Adipose tissue (tissue), 3 donors: Measurements from ENCODE around the gene CHPF. TPM values are rescaled to one million over a fixed set of nuclear protein-coding genes. Genes with fewer than 3 reads are reported as not detected.

ENCODE experiments used
- H3K27ac ChIP-seq: one replicate; pipeline ENCODE4 v1.5.1; 2013; ENCODE audit warnings: low read depth, low read length
- WGBS, 3 donors: extraction: QIAGEN DNeasy Blood & Tissue Kit; methylation state at CpG; one replicate each; pipeline ENCODE4 v1.1.7; 2013; 5-methylcytosine and 5-hydroxymethylcytosine counted together
- polyA plus RNA-seq, 3 donors: library from polyadenylated mRNA; stranded (reverse); fragments of 200-250 nt; gene quantifications; one replicate each; pipeline ENCODE4 v1.2.3, GENCODE V29; 2013
- donor health status: healthy with polysubstance abuse.
- donor health status: Bipolar disorder and iron deficiency.
- donor health status: healthy.

CHPF gene
- polyA plus RNA-seq, 3 donors, result 15.7 to 113 (median 21.8) TPM

GRCh38 chr2:219539926-219540678, 3.5 kb downstream of the CHPF start:
- 93 to 95% (median 94%) methylated on average over 46 of the region's 46 CpGs for WGBS, 3 donors
- no peak overlapping the region for H3K27ac ChIP-seq

DNA sequence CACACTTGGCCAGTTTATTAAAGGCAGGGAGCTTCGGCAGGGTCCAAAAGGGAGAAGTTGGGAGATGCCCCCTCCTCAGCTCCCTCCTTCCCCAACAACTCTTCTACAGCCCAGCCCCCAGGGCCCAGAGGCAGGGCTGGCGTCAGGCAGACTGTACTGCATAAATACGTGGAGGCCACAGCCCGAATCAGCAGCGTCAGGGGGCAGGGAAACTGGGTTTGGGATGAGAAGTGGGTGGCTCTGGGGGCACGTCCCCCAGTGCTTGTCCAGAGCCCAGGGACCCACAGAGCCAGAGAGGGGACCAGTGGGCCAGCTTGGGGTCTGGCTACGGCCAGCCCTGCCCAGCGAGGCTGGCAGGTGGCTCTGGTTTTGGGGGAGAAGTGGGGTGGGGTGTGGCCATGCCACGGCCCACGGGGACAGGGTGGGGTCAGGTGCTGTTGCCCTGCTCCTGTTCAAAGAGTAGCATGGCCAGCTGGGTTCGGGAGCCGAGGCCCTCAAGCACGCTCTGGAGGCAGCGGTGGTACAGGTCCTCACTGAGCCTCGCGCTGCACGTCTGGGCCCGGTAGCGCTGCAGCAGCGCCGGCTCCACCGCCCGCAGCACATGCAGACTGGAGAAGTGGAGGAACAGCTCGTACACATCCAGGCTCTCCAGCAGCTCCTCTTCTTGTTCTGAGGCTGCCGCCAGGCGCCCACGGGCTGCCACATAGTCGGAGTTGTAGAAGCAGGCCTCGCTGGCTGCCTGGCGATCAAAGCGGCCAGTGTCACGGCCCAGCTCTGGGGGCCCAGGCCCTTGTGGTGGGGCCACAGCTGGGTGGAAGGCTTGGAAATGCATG, 4.4 kb downstream of the CHPF start:
- no peak overlapping the region for H3K27ac ChIP-seq
- 85 to 89% (median 86%) methylated on average over 29 to 32 of the region's 32 CpGs for WGBS, 3 donors

DNA sequence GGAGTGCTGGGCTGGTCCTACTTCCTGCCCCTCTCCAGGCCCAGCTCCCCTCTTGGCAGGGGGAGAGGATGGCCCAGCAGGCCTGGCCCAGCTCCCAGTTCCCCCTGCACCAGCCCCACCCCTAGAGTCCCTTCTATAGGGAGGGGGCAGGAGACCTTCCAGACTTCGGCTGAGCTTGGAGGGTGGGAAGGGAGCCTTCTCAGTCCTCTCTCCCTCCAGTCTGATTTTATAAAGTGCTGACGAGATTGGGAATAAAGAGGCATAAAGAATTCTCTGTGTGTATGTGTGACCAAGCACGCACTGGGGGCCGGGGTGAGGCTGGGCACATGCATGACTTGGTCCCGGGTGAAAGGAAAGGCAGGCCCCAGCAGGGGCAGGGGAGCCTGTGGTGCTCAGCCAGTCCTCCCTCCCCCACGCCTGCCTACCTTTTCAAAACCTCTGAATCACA, 5.1 kb downstream of the CHPF start:
- 58 to 84% (median 60%) methylated on average over 6 of the region's 6 CpGs for WGBS, 3 donors
- H3K27ac ChIP-seq, result no peak overlapping the region

DNA sequence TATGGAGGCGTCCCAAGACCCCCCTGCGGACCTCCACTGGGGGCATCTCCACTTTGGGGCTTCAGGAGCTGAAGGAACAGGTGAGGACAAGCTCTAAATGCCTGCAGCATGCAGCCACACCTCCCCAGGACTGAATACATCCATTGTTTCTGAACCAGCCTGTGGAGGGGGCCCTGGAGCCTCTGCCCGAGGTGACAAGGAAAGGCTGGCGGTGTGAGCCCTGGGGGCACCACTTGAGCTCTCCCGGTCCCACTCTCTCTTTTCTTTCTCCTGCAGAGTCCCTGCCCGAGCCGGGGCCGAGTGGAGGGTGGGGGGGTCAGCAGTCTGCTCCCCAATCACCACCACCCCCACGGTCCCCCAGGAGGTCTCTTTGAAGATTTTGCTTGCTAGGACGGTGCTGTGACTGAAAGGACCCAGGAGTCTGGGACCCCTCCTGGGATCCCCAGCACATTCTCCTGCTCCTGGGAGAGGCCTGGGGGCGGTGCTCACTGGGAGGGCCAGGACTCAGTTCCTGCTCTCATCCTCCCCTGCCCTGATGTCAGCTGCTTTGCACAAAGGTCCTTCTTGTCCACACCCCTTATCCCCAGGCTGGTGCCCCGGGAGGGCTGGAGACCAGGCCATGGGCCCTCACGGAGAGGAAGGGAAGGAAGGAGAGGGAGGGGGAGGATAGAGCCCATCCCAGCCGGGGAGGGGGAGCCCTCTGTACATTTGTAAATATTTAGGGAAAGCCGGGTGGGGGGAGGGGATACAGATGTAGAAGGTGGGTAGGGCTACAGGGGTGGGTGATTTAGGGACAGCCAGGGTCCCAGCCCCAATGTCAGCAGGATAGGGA, 5.7 kb downstream of the CHPF start:
- no peak overlapping the region for H3K27ac ChIP-seq
- 46 to 51% (median 50%) methylated on average over 13 to 15 of the region's 15 CpGs for WGBS, 3 donors

- WGBS, 3 donors, result 48 to 66% (median 58%) methylated on average over 9 of the region's 9 CpGs
- no peak overlapping the region for H3K27ac ChIP-seq
These were observed 6.6 kb downstream of the CHPF start for GRCh38 chr2:219536967-219537366.

DNA sequence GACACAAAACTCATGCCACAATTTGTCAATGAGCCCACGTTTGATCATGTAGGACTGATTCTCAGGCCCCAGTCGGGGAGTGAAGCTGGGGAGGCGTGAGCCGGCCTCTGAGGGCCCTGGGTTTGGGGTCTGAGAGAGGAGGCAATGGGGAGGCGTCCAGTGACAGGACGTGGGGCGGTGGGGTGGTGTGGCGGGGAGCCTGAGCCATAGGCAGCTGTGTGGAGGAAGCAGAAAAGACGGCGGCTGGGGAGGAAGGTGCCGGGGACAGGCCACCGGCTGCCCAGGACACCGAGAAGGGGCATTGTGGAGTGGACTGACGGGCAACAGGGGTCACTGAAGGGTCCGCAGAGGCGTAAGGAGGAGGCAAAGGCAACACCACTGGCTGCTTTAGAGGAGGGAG, 7.2 kb downstream of the CHPF start:
- H3K27ac ChIP-seq, result no peak overlapping the region
- 73 to 84% (median 76%) methylated on average over 16 of the region's 16 CpGs for whole genome bisulfite sequencing, 3 donors

DNA sequence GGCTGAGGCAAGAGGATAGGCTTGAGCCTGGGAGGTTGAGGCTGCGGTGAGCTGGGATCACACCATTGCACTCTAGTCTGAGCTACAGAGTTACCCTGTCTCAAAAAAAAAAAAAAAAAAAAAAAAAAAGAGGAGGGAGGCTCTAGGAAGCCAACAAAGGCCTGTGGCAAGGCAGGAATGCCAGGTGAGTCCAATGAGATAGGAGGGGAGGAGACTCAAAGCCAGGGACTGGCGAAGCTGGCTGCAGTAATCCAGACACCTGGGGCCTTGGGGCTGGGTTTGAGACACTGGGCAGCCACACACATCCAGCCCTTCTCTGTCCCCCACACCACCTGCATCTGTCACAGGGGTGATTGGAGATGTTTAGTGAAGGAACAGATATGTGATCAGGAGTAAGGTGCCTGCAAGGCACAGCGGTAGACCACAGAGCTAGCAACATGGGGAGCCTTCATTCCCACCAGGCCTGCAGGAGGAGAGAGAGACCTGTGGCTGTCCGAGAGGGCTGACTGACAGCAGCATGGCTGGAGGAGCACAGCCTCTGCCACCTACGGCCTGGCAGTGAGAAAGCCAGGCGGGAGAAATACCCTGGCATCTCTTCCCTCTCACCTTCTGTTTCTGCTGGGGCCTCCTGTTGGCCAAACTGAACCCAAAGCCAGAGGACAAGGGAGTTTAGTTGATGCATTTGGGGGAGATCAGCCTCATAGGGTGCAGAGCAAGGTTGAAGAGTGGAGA, 9.5 kb downstream of the CHPF start:
- H3K27ac ChIP-seq, result no peak overlapping the region
- 78 to 89% (median 88%) methylated on average over 6 of the region's 6 CpGs for WGBS, 3 donors

- WGBS, 3 donors, result 76 to 89% (median 80%) methylated on average over 8 of the region's 8 CpGs
These were observed 11.3 kb downstream of the CHPF start for GRCh38 chr2:219532378-219532649.

DNA sequence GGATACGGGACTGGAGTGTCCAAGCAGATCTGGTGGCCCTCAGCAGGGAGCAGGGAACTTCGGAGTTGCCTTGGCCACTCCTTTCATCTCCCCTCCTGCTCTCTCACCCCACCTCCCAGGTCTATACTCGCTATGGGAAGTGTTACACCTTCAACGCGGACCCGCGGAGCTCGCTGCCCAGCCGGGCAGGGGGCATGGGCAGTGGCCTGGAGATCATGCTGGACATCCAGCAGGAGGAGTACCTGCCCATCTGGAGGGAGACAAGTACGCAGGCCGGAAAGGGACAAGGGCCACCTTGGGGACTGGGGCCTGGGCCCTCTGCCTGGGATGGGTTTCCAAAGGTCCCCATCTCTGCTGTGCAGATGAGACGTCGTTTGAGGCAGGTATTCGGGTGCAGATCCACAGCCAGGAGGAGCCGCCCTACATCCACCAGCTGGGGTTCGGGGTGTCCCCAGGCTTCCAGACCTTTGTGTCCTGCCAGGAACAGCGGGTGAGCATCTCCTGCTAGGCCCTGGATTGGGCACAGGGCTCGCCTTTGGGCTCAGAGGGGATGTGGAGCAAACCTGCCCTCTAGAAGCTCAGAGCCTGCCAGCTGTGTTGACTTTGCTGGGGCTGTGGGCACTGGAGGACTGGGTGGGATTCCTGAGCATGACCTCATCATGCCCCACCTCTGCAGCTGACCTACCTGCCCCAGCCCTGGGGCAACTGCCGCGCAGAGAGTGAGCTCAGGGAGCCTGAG, 11.8 kb downstream of the CHPF start:
- WGBS, 3 donors, result 74 to 80% (median 79%) methylated on average over 20 of the region's 20 CpGs
- H3K27ac ChIP-seq, result no peak overlapping the region

More at GRCh38 chr2:219532378-219532649, 11.3 kb downstream of the CHPF start:
- no peak overlapping the region for H3K27ac ChIP-seq

GRCh38 chr2:219530048-219530963, 13.3 kb downstream of the CHPF start:
- no peak overlapping the region for H3K27ac ChIP-seq
- 11 to 15% (median 14%) methylated on average over 21 of the region's 21 CpGs for WGBS, 3 donors

- H3K27ac ChIP-seq, result no peak overlapping the region
- WGBS, 3 donors, result 50 to 70% (median 62%) methylated on average over 5 of the region's 5 CpGs
These were observed 16.1 kb downstream of the CHPF start for GRCh38 chr2:219527472-219527871.

GRCh38 chr2:219527076-219527394, 16.6 kb downstream of the CHPF start:
- no peak overlapping the region for H3K27ac ChIP-seq
- 22 to 61% (median 60%) methylated on average over 6 of the region's 6 CpGs for WGBS, 3 donors

DNA sequence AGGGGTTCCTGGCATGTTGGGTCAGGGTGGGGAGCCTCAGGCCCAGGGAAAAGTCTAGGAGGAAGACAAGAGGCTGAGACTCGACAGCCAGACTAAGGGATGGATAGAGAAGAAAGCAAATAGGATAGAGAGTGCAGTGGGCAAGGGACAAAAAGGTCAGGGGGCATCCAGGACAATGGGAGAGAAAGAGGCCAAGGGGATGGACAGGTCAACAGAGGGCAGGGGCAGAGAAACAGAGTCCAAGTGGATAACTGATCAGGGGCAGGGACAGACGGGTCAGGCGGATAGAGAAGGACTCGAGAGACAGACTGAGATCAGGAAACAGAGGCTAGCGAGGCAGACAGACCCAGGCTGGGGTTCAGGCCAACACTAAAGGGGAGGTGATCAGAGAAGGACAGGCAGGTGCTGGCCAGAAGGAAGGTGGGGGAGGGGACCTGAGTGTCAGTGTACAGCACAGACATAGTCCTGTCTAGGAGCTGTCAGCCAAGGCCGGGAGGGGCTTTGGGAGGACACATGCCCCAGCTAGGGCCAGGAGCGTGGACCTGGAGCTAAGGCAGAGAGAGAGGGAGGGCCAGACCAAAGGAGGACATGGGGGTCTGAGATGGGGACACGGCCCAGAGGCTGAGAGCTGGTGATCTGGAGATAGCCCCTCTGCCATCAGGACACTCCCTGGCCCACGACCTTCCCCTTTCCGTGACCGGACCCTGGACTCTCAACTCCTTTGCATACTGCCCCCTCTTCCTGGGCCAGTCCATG, 17.1 kb downstream of the CHPF start:
- no peak overlapping the region for H3K27ac ChIP-seq
- WGBS, 3 donors, result 46 to 53% (median 49%) methylated on average over 10 to 11 of the region's 11 CpGs

DNA sequence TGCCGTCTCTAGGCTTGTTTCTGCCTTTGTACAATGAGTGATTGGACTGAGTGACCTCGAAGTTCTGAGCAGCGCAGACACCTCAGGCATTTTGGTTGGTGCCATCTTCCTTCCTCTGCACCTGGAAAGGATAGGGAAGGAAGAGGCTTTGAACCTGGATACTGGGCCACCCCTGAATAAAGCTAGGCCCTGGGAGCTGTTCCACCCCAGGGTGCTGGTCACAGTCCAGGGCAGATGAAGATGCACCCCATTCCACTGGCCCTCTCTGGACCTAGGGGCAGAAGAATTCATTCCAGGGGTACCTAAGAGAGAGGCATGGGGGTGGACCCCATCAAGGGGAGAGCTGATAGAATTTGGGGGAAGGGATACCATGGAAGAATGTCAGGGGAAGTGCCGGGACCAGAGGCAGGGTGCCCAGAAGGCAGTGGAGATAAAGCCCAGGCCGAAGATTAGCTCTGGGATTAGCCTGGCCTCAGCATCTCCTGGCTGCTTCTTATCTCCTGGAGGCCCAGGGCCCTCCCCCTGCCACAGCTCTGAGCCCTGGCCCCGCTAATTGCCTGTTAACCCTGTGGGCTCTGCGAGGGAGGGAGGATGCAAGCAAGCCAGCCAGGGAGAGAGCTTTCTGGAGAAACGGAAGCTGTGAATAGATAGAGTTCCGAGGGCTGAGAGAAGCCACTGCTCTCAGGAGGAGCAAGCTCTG, 17.9 kb downstream of the CHPF start:
- WGBS, 3 donors, result 38 to 47% (median 45%) methylated on average over 9 of the region's 9 CpGs
- no peak overlapping the region for H3K27ac ChIP-seq

DNA sequence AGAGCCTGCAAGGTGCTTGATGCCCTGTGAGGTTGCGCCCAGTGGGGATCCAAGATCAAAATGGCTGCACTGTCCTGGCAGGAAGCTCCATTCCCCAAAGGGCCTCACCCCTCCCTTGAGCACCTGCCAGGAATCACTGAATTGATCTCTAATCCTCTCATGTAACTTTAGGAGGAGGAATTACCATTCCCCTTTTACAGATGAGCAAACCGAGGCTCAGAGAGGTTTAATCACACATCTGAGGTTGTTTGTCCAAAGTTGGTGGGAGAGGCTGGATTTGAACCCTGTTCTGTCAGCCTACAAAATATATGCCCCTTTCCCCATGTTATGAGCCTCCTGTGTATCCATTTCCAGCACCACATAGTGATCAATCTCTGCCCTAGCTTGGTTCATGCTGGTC, 18.8 kb downstream of the CHPF start:
- H3K27ac ChIP-seq, result no peak overlapping the region
- WGBS, 3 donors, result 91 to 97% (median 93%) methylated on average over 2 of the region's 2 CpGs
